ENCODE results near the gene SLC7A9.
"Not testable (repeated sequence)": the region's sequence is repeated elsewhere in the genome, so short reads cannot be mapped to it uniquely, and the experiment has no call there.

SLC7A9 gene

GRCh38 chr19:32862741-32863140 is 6.8 kb downstream of the SLC7A9 start:
- DNase-seq: no peak

- DNase-seq: no peak
These were observed 7.4 kb downstream of the SLC7A9 start for GRCh38 chr19:32862173-32862572.

- no peak for DNase-seq
These were observed 8.0 kb downstream of the SLC7A9 start for GRCh38 chr19:32861596-32861995.

- no peak for DNase-seq
These were observed 10.0 kb downstream of the SLC7A9 start for GRCh38 chr19:32859591-32859990.

- DNase-seq: no peak
These were observed 11.0 kb downstream of the SLC7A9 start for GRCh38 chr19:32858559-32858958.

GRCh38 chr19:32858155-32858554 is 11.4 kb downstream of the SLC7A9 start:
- no peak for DNase-seq

- DNase-seq: no peak
These were observed 12.0 kb downstream of the SLC7A9 start for GRCh38 chr19:32857584-32857983.

- DNase-seq: not testable (repeated sequence)
These were observed 12.7 kb downstream of the SLC7A9 start for GRCh38 chr19:32856818-32857217.

- DNase-seq: no peak
These were observed 17.4 kb downstream of the SLC7A9 start for GRCh38 chr19:32852216-32852615.

- not testable (repeated sequence) for DNase-seq
These were observed 21.5 kb downstream of the SLC7A9 start for GRCh38 chr19:32848035-32848434.

GRCh38 chr19:32843716-32844245 is 25.8 kb downstream of the SLC7A9 start:
- no peak for DNase-seq

- no peak for DNase-seq
These were observed 27.5 kb downstream of the SLC7A9 start for GRCh38 chr19:32842061-32842460.

- no peak for DNase-seq
These were observed 32.0 kb downstream of the SLC7A9 start for GRCh38 chr19:32837531-32837930.

GRCh38 chr19:32833388-32833787 is 36.2 kb downstream of the SLC7A9 start:
- DNase-seq: not testable (repeated sequence)

GRCh38 chr19:32832825-32833224 is 36.7 kb downstream of the SLC7A9 start:
- not testable (repeated sequence) for DNase-seq

- not testable (repeated sequence) for DNase-seq
These were observed 37.5 kb downstream of the SLC7A9 start for GRCh38 chr19:32832094-32832493.

- no peak for DNase-seq
These were observed 38.0 kb downstream of the SLC7A9 start for GRCh38 chr19:32831611-32832010.

GRCh38 chr19:32830231-32831014 is 39.1 kb downstream of the SLC7A9 start:
- no peak for DNase-seq

- DNase-seq: no peak
These were observed 40.1 kb downstream of the SLC7A9 start for GRCh38 chr19:32829345-32829896.

- DNase-seq: no peak
These were observed 40.8 kb downstream of the SLC7A9 start for GRCh38 chr19:32828643-32829344.

GRCh38 chr19:32828139-32828538 is 41.4 kb downstream of the SLC7A9 start:
- DNase-seq: no peak

- no peak for DNase-seq
These were observed 44.5 kb downstream of the SLC7A9 start for GRCh38 chr19:32824916-32825608.

GRCh38 chr19:32824191-32824751 is 45.3 kb downstream of the SLC7A9 start:
- no peak for DNase-seq
